ENCODE data around the gene INTS14. TPM values are rescaled to one million over a fixed set of nuclear protein-coding genes. Genes with fewer than 3 reads are reported as not detected.

The INTS14 gene
- total and polyA plus RNA-seq, 2 of the 8 experiments (the other 6 are each of a cell fraction or from before 2014, with no cell fraction given) = 33.1 to 33.7 TPM

GRCh38 chr15:65659502-65660052 is 48.6 kb upstream of the INTS14 start:
- Histone ChIP-seq H4K8ac (ENCODE audit: extremely low read depth, insufficient read depth, low read length) (no peak overlapping the region), H3K23me2 (ENCODE audit: low read depth, low read length) (no peaks in the 10 kb centered on the region), H3K4me3 (ENCODE audit: extremely low read depth in 1 of 4, insufficient read depth in 2 of 4, low read depth in 3 of 4, low read length in 4 of 4) (no peak overlapping the region), H3K4me1 (replicated peaks in 1 of 4; ENCODE audit: control insufficient read depth in 3 of 4, insufficient read depth in 4 of 4, low read length in 3 of 4) (no peaks in the 10 kb centered on the region), H2BK20ac (ENCODE audit: low read length) (no peak overlapping the region), H4K91ac (replicated peaks; ENCODE audit: insufficient read length, low read length) (no peak overlapping the region), H4K20me1 (replicated peaks in 1 of 2; ENCODE audit: control insufficient read depth in 1 of 2, insufficient read depth in 2 of 2, low read length in 2 of 2) (no peaks in the 10 kb centered on the region), H3K56ac (replicated peaks; ENCODE audit: insufficient read length, low read depth, low read length) (no peak overlapping the region), H3K79me2 (ENCODE audit: control insufficient read depth in 1 of 2, insufficient read depth in 2 of 2, low read length in 2 of 2) (no peaks in the 10 kb centered on the region), H3K27ac (ENCODE audit: low read depth, low read length) (no peak overlapping the region), H3K27me3 (replicated peaks in 1 of 4; ENCODE audit: control insufficient read depth in 3 of 4, extremely low read depth in 1 of 4, insufficient read depth in 3 of 4, low read length in 3 of 4) (no peaks in the 10 kb centered on the region; a peak in 1 of 7 replicates), H2BK15ac (ENCODE audit: low read length) (no peak overlapping the region), H3K36me3 (ENCODE audit: control insufficient read depth in 2 of 4, insufficient read depth in 4 of 4, low read length in 3 of 4) (no peaks in the 10 kb centered on the region; a peak in 1 of 8 replicates), H3K4ac (replicated peaks; ENCODE audit: insufficient read length, low read depth, low read length) (no peak overlapping the region), H2BK120ac (replicated peaks; ENCODE audit: low read depth, low read length) (no peak overlapping the region), H2BK12ac (ENCODE audit: low read depth, low read length) (no peak overlapping the region), H2BK5ac (ENCODE audit: low read depth, low read length) (no peak overlapping the region), H3K9me3 (ENCODE audit: insufficient read depth in 2 of 2, low read depth in 1 of 2, low read length in 1 of 2) (no peaks in the 10 kb centered on the region), H3K79me1 (ENCODE audit: low read depth, low read length) (no peaks in the 10 kb centered on the region), H4K5ac (ENCODE audit: insufficient read length, low read depth, low read length) (no peak overlapping the region), H3K23ac (ENCODE audit: insufficient read length) (no peak overlapping the region), H2AK5ac (ENCODE audit: low read depth, low read length) (no peak overlapping the region), H2AFZ (ENCODE audit: low read length) (no peak overlapping the region), H3K9ac (replicated peaks in 1 of 4; ENCODE audit: extremely low read depth in 1 of 4, low read depth in 3 of 4, low read length in 3 of 4) (no peak overlapping the region), H3K4me2 (ENCODE audit: insufficient read depth in 1 of 2, low read depth in 2 of 2, low read length in 2 of 2) (no peak overlapping the region), H3K18ac (ENCODE audit: extremely low read depth, low read length) (no peak overlapping the region), H3K14ac (ENCODE audit: insufficient read length) (no peak overlapping the region)
- POLR2A ChIA-PET (ENCODE audit: partially characterized antibody) = interaction anchor here (0.6 to 1.1 kb wide), 2 partner anchors 106 to 210 kb away, joined by 3 read pairs; partner anchors contain the start of gene RAB11A
- WGBS, 2 experiments (ENCODE audit: extremely low coverage in 1 of 2, insufficient coverage in 1 of 2, insufficient read length in 1 of 2, insufficient replicate concordance in 2 of 2, low coverage in 1 of 2, low lambda C conversion rate in 2 of 2, missing lambda C conversion rate in 1 of 2) = 93% methylated on average over 4 of the region's 4 CpGs; no CpG with 5 or more reads in 1 of the 2 experiments
- FAIRE-seq (no peak), DNase-seq (ENCODE audit: low read depth in 1 of 2, low spot score in 2 of 2) (no peak)
- TF ChIP-seq EZH2 (IDR thresholded peaks at IDR 0.05; ENCODE audit: low read depth, low read length, severe bottlenecking) = no peak
- no peak for TF ChIP-seq GTF2F1 (IDR thresholded peaks at IDR 0.05; ENCODE audit: borderline replicate concordance, low read depth, low read length)
- no peak for TF ChIP-seq USF2 (IDR thresholded peaks at IDR 0.05; ENCODE audit: low read length)
- TF ChIP-seq CHD2 (IDR thresholded peaks at IDR 0.05; ENCODE audit: low read length) = no peak
- no peak for TF ChIP-seq MAFK (IDR thresholded peaks at IDR 0.05; ENCODE audit: low read depth, low read length)
- no peak for TF ChIP-seq CHD1 (IDR thresholded peaks at IDR 0.05; ENCODE audit: low read depth, low read length)
- no peak for TF ChIP-seq CREB1 (IDR thresholded peaks at IDR 0.05)
- no peak for TF ChIP-seq BCL11A (IDR thresholded peaks at IDR 0.05; ENCODE audit: low read depth in 2 of 2, low read length in 2 of 2)
- no peak for TF ChIP-seq POLR2AphosphoS5 (IDR thresholded peaks at IDR 0.05; ENCODE audit: low read depth, low read length)
- TF ChIP-seq NANOG (IDR thresholded peaks at IDR 0.05; ENCODE audit: insufficient read depth, low read depth, low read length, poor library complexity, severe bottlenecking) = no peak
- no peak for TF ChIP-seq TCF12 (IDR thresholded peaks at IDR 0.05; ENCODE audit: low read depth, low read length)
- TF ChIP-seq KDM5A (IDR thresholded peaks at IDR 0.05; ENCODE audit: low read length) = no peak
- TF ChIP-seq RFX5 (IDR thresholded peaks at IDR 0.05; ENCODE audit: borderline replicate concordance, low read depth, low read length) = no peak
- CTCF ChIA-PET (ENCODE audit: partially characterized antibody) = interaction anchor here (1.4 kb wide), 1 partner anchor 8 kb away, joined by 5 read pairs; no protein-coding TSS in a partner anchor
